ENCODE data around the gene CCL26.
"Not testable (repeated sequence)": the region's sequence is repeated elsewhere in the genome, so short reads cannot be mapped to it uniquely, and the experiment has no call there.

The CCL26 gene

GRCh38 chr7:75738975-75739795 is 32.8 kb downstream of the CCL26 start:
- no peaks in the 10 kb centered on the region for H3K36me3 Mint-ChIP-seq
- no peaks in the 10 kb centered on the region for H3K27me3 Mint-ChIP-seq
- ATAC-seq (replicated peaks) (peak; percentile 86 to 91), DNase-seq (peak; percentile 99)
- H3K4me1 Mint-ChIP-seq: peaks cover 29 to 40% of the 10 kb centered on the region in 2 donors
- H3K9me3 Mint-ChIP-seq: peaks cover 0 to 5% of the 10 kb centered on the region in 2 donors
- H3K4me3 Mint-ChIP-seq: peak overlapping the region; percentile 85 to 94
- H3K27ac Mint-ChIP-seq: peak overlapping the region; percentile 97

- H3K36me3 Mint-ChIP-seq: no peaks in the 10 kb centered on the region
- H3K4me1 Mint-ChIP-seq: peaks cover 29 to 40% of the 10 kb centered on the region in 2 donors
- peak within 1 kb of the TSS; percentile 97 for H3K27ac Mint-ChIP-seq
- H3K4me3 Mint-ChIP-seq: peak within 1 kb of the TSS; percentile 85 to 94
- H3K27me3 Mint-ChIP-seq: no peaks in the 10 kb centered on the region
- ATAC-seq (replicated peaks) (peak; percentile 0 to 1), DNase-seq (no peak)
- H3K9me3 Mint-ChIP-seq: peaks cover 0 to 5% of the 10 kb centered on the region in 2 donors
Observed at GRCh38 chr7:75738604-75738974, 33.4 kb downstream of the CCL26 start, which contains the start of gene HIP1. Gene HIP1 (minus strand): TSS chr7:75738941. CDS start chr7:75738920, 21 bp downstream.

- Mint-ChIP-seq H3K27ac (peak overlapping the region; percentile 77), H3K27me3 (no peaks in the 10 kb centered on the region), H3K36me3 (peaks cover 3% of the 10 kb centered on the region in 2 donors), H3K4me3 (peak overlapping the region; percentile 85 to 87), H3K4me1 (peaks cover 29 to 46% of the 10 kb centered on the region in 2 donors), H3K9me3 (peaks cover 0 to 5% of the 10 kb centered on the region in 2 donors)
- ATAC-seq (replicated peaks) (no peak), DNase-seq (no peak)
Observed at GRCh38 chr7:75737856-75738603, 34.0 kb downstream of the CCL26 start.

DNA sequence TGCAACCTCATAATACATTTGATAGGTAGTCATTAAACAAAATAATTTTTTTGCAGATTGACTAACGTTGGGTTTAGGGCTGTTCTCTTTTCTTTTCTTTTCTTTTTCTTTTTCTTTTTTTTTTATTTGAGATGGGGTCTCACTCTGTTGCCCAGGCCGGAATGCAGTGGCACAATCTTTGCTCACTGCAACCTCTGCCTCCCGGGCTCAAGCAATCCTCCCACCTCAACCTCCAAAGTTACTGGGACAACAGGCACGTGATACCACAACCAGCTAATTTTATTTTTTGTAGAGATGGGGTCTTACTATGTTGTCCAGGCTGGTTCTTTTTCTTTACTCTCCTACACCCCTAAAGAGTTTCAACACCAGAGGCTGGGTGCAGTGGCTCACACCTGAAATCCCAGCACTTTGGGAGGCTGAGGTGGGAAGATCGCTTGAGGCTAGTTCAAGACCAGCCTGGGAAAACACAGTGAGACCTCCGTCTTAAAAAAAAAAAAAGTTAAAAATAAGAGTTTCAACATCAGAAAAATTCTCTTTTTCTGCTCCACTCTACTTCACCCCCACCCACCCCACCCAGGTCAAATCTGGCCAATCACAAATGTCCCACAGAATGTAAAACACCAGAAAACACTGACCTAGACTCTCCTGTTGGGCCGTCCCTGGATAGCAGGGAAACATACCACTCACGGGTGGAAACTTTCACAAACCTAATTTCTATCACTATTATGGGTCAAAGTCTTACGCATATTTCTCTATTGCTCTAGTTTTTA is 36.2 kb downstream of the CCL26 start:
- no peak overlapping the region for H3K4me3 Mint-ChIP-seq
- H3K27me3 Mint-ChIP-seq: no peaks in the 10 kb centered on the region
- peaks cover 3 to 6% of the 10 kb centered on the region in 2 donors for H3K36me3 Mint-ChIP-seq
- peaks cover 22 to 31% of the 10 kb centered on the region in 2 donors for H3K4me1 Mint-ChIP-seq
- H3K27ac Mint-ChIP-seq: no peak overlapping the region
- peaks cover 0 to 1% of the 10 kb centered on the region in 2 donors for H3K9me3 Mint-ChIP-seq
- DNase-seq (no peak), ATAC-seq (replicated peaks) (no peak)

- ATAC-seq (replicated peaks) (no peak), DNase-seq (no peak)
- peaks cover 6 to 8% of the 10 kb centered on the region in 2 donors for H3K36me3 Mint-ChIP-seq
- no peak overlapping the region for H3K27ac Mint-ChIP-seq
- no peaks in the 10 kb centered on the region for H3K27me3 Mint-ChIP-seq
- peaks cover 21 to 29% of the 10 kb centered on the region in 2 donors for H3K4me1 Mint-ChIP-seq
- no peaks in the 10 kb centered on the region for H3K9me3 Mint-ChIP-seq
- no peak overlapping the region for H3K4me3 Mint-ChIP-seq
Observed at GRCh38 chr7:75734586-75735458, 37.2 kb downstream of the CCL26 start.

- Mint-ChIP-seq H3K9me3 (no peaks in the 10 kb centered on the region), H3K4me1 (peaks cover 21 to 33% of the 10 kb centered on the region in 2 donors), H3K27me3 (no peaks in the 10 kb centered on the region), H3K4me3 (no peak overlapping the region), H3K36me3 (peaks cover 7 to 11% of the 10 kb centered on the region in 2 donors), H3K27ac (no peak overlapping the region)
- DNase-seq: no peak
- ATAC-seq (replicated peaks): no peak
Observed at GRCh38 chr7:75732764-75733630, 39.0 kb downstream of the CCL26 start.

GRCh38 chr7:75732016-75732521 is 39.9 kb downstream of the CCL26 start:
- no peak for ATAC-seq (replicated peaks)
- Mint-ChIP-seq H3K4me1 (peaks cover 19 to 34% of the 10 kb centered on the region in 2 donors), H3K27ac (no peak overlapping the region), H3K36me3 (peaks cover 7 to 11% of the 10 kb centered on the region in 2 donors), H3K4me3 (no peak overlapping the region), H3K27me3 (no peaks in the 10 kb centered on the region), H3K9me3 (no peaks in the 10 kb centered on the region)
- DNase-seq: no peak

- DNase-seq (no peak), ATAC-seq (replicated peaks) (peak; percentile 67 to 68)
- Mint-ChIP-seq H3K9me3 (no peaks in the 10 kb centered on the region), H3K4me3 (no peak overlapping the region), H3K4me1 (peaks cover 21 to 41% of the 10 kb centered on the region in 2 donors), H3K27me3 (no peaks in the 10 kb centered on the region), H3K36me3 (peaks cover 7 to 11% of the 10 kb centered on the region in 2 donors), H3K27ac (no peak overlapping the region)
Observed at GRCh38 chr7:75729851-75730274, 42.1 kb downstream of the CCL26 start.

DNA sequence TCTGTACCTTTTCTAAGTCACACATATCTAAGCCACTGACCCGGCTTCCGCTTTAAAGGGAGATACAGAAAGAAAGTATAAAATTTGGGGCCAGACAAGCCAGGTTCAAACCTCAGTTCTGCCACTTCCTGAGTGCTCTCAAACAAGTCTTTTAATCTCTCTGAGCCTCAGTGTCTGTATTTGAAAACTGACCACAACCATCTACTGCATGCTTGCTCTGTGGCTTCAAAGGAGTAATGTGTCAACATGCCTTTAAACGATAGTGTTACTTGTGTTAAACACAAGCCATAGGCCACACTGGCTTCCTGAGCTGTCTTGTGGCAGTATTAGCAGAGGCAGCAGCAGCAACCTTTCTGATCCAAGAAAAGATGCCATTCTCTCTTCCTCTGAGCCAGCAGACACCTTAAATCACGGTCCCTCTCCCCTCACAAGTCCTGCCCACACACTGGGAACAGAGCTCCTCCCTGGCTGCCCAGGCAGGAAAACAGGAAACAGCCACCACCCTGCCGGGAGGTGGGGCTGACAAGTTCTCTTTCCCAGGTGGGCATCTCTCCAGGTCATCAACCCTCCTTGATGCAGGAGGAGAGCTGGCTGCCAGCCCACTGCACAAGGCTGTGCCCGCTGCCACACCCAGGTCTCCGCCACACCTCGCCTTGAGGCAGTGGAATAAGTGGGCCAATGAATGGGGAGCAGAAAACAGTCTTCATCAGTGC is 44.0 kb downstream of the CCL26 start:
- ATAC-seq (replicated peaks) (no peak), DNase-seq (no peak)
- H3K27ac Mint-ChIP-seq: no peak overlapping the region

GRCh38 chr7:75727351-75727750 is 44.7 kb downstream of the CCL26 start:
- ATAC-seq (replicated peaks); H3K27me3 Mint-ChIP-seq; H3K4me3 Mint-ChIP-seq; H3K36me3 Mint-ChIP-seq; H3K27ac Mint-ChIP-seq; H3K9me3 Mint-ChIP-seq; DNase-seq: not testable (repeated sequence)
- peaks cover 23 to 45% of the 10 kb centered on the region in 2 donors for H3K4me1 Mint-ChIP-seq

More for the DNA sequence above, 44.0 kb downstream of the CCL26 start:
- Mint-ChIP-seq H3K27me3 (no peaks in the 10 kb centered on the region), H3K36me3 (peaks cover 4 to 8% of the 10 kb centered on the region in 2 donors), H3K4me1 (peaks cover 23 to 46% of the 10 kb centered on the region in 2 donors), H3K4me3 (no peak overlapping the region), H3K9me3 (no peaks in the 10 kb centered on the region)

- Mint-ChIP-seq H3K4me1 (peaks cover 22 to 45% of the 10 kb centered on the region in 2 donors), H3K4me3 (no peak overlapping the region), H3K36me3 (peaks cover 4 to 5% of the 10 kb centered on the region in 2 donors), H3K9me3 (no peaks in the 10 kb centered on the region), H3K27me3 (no peaks in the 10 kb centered on the region), H3K27ac (no peak overlapping the region)
- no peak for DNase-seq
- ATAC-seq (replicated peaks): peak; percentile 42 to 55
Observed at GRCh38 chr7:75725306-75725705, 46.7 kb downstream of the CCL26 start.

DNA sequence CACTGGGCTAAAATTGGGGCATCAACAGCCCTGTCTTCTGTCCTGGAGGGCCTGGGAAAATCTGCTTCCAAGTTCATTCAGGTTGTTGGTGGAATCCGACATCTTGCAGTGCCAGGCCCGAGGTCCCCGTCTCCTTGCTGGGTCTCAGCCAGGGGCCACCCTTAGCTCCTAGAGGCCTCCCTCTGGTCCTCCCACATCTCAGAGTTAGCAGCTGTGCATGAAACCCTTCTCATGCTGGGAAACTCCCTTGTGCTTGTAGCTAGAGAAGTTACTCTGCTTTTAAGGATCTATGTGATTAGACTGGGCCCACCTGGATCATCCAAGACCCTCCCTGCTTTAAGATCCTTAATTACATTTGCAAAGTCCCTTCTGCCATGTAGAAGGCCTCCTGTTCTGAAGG is 48.6 kb downstream of the CCL26 start:
- no peak overlapping the region for H3K27ac Mint-ChIP-seq
- DNase-seq: no peak
- no peaks in the 10 kb centered on the region for H3K27me3 Mint-ChIP-seq
- H3K9me3 Mint-ChIP-seq: no peaks in the 10 kb centered on the region
- H3K4me1 Mint-ChIP-seq: peaks cover 16 to 29% of the 10 kb centered on the region in 2 donors
- peak; percentile 41 to 42 for ATAC-seq (replicated peaks)
- H3K4me3 Mint-ChIP-seq: no peak overlapping the region
- H3K36me3 Mint-ChIP-seq: no peaks in the 10 kb centered on the region

Measured in stimulated activated naive B cell treated with anti-CD40 and anti-IgM and Interleukin-4, amounts not matched to agents 10 μg/mL and 1 μg/mL and 100 μg/mL, for 72 hours (primary cell).